Measurements from ENCODE around the gene RNU6-9. TPM values are rescaled to one million over a fixed set of nuclear protein-coding genes. Genes with fewer than 3 reads are reported as not detected.

Gene RNU6-9
- total and polyA plus RNA-seq, 8 donors = not detected

DNA sequence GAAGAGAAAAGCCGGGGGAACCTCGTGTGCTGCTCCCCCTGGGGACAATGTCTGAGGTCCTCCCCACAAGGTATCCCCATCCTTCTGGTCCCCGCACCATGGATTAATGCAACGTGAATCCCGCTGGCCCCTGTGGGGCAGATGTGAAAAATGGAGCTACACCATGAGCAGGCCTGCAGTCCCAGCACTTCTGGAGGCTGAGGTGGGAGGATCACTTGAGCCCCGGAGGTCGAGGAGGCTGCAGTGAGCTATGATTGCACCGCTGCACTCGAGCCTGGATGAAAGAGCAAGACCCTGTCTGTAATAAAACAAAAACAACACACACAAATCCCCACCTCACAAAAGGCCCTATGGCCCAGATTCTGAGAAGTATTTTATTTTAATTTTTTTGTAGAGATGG is 35.0 kb upstream of the RNU6-9 start:
- ATAC-seq = no peak
- Histone ChIP-seq H3K9me3 (no peaks in the 10 kb centered on the region), H3K4me3 (no peak overlapping the region), H3K27me3 (peaks cover 1 to 45% of the 10 kb centered on the region in 2 donors), H3K27ac (no peak overlapping the region), H3K36me3 (no peaks in the 10 kb centered on the region), H3K4me1 (peaks cover 0 to 40% of the 10 kb centered on the region in 2 donors)
- no peak for DNase-seq
- TF ChIP-seq, protein P1, sequence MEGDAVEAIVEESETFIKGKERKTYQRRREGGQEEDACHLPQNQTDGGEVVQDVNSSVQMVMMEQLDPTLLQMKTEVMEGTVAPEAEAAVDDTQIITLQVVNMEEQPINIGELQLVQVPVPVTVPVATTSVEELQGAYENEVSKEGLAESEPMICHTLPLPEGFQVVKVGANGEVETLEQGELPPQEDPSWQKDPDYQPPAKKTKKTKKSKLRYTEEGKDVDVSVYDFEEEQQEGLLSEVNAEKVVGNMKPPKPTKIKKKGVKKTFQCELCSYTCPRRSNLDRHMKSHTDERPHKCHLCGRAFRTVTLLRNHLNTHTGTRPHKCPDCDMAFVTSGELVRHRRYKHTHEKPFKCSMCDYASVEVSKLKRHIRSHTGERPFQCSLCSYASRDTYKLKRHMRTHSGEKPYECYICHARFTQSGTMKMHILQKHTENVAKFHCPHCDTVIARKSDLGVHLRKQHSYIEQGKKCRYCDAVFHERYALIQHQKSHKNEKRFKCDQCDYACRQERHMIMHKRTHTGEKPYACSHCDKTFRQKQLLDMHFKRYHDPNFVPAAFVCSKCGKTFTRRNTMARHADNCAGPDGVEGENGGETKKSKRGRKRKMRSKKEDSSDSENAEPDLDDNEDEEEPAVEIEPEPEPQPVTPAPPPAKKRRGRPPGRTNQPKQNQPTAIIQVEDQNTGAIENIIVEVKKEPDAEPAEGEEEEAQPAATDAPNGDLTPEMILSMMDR (IDR thresholded peaks at IDR 0.05) = no peak
- intact Hi-C loops (cut with DNase I) = loop anchor here in 1 of 2 donors (5.0 to 10.0 kb wide), 2 partner anchors 59 to 93 kb away; partner anchors contain the start of gene KISS1R

DNA sequence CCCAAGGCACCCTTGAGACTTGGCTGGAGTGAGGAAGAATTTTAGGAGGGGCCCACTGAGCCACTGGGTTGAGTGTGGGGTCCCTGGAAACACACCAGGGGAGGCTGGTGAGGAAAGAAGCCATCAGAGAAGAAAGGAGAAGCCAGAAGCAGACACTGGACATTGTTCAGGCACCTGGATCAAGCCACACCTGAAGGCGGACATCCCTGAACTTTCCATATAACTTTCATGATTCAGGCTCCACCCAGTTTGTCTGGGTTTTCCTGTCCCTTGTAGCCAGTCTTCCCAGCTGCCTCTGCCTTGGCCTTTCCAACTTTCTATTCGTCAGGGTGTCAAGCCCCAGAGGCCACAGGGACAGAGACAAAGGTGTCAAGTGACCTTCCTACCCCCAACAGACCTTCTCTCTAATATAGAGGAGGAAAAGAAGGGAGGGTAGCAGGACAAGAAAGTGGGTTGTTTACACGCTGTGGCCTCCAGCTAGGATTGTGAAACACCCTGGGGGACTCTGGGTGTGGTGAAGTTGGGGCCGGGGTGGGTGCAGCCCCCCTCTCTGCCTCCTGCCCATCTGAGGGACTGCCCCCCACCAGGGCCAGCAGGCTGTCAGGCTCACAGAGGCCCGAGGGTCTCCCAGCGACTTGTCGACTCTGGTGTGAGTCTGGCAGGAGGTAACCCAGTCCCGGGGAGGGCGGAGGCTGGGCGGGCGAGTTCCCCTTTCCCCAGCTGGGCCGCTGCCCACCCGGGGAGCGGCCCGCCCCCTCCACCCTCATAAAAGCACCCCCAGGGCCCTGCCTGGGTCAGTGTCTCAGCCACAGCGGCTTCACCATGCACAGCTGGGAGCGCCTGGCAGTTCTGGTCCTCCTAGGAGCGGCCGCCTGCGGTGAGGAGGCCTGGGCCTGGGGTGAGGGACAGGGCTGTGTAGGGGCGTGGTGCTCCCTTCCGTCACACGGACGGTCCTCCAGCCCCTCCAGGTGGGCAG is 34.1 kb upstream of the RNU6-9 start, which contains the start of gene CFD:
Gene CFD, plus strand, starts transcription at position 797 of the 976 bp plus-strand sequence. Its CDS starts 26 bp downstream, at position 823.
- intact Hi-C loops (cut with DNase I) = loop anchor here in 1 of 2 donors (5.0 to 10.0 kb wide), 2 partner anchors 58 to 94 kb away; partner anchors contain the start of gene KISS1R
- H3K27ac ChIP-seq = peak within 1 kb of the TSS; percentile 48 to 79
- peaks cover 0 to 40% of the 10 kb centered on the region in 2 donors for H3K27me3 ChIP-seq
- ATAC-seq (peak; percentile 16), DNase-seq (peak in 2 of 4 donors; percentile 70 to 89)
- peaks cover 0 to 47% of the 10 kb centered on the region in 2 donors for H3K4me1 ChIP-seq
- H3K36me3 ChIP-seq = no peaks in the 10 kb centered on the region
- peak within 1 kb of the TSS; percentile 34 to 41 for H3K4me3 ChIP-seq
- H3K9me3 ChIP-seq = no peaks in the 10 kb centered on the region
- TF ChIP-seq, protein P1 (IDR thresholded peaks at IDR 0.05) = no peak

DNA sequence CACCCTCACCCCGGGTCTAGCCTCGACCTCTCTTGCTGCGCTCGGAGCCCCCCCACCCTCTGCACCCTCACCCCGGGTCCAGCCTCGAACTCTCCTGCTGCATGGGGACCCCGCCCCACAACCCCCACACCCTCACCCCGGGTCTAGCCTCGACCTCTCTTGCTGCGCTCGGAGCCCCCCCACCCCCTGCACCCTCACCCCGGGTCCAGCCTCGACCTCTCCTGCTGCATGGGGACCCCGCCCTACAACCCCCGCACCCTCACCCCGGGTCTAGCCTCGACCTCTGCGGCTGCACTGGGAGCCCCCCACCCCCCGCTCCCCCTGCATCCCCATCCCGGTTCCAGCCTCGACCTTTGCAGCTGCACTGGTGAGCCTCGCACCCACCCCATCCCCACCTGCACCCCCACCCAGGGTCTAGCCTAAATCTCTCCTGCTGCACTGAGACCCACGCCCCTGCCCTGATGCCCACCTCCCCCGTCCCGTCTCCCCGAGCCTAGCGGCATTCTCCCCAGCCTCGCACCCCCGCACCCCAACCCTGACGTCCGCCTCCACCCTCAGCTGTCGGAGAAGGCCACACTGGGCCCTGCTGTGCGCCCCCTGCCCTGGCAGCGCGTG is 32.0 kb upstream of the RNU6-9 start:
- no peaks in the 10 kb centered on the region for H3K9me3 ChIP-seq
- ATAC-seq (no peak), DNase-seq (no peak)
- no peak overlapping the region for H3K4me3 ChIP-seq
- intact Hi-C loops (cut with DNase I) = no loop called here
- no peaks in the 10 kb centered on the region for H3K36me3 ChIP-seq
- H3K4me1 ChIP-seq = peaks cover 0 to 50% of the 10 kb centered on the region in 2 donors
- TF ChIP-seq, protein P1 (IDR thresholded peaks at IDR 0.05) = no peak
- H3K27me3 ChIP-seq = peaks cover 0 to 40% of the 10 kb centered on the region in 2 donors
- H3K27ac ChIP-seq = no peak overlapping the region

DNA sequence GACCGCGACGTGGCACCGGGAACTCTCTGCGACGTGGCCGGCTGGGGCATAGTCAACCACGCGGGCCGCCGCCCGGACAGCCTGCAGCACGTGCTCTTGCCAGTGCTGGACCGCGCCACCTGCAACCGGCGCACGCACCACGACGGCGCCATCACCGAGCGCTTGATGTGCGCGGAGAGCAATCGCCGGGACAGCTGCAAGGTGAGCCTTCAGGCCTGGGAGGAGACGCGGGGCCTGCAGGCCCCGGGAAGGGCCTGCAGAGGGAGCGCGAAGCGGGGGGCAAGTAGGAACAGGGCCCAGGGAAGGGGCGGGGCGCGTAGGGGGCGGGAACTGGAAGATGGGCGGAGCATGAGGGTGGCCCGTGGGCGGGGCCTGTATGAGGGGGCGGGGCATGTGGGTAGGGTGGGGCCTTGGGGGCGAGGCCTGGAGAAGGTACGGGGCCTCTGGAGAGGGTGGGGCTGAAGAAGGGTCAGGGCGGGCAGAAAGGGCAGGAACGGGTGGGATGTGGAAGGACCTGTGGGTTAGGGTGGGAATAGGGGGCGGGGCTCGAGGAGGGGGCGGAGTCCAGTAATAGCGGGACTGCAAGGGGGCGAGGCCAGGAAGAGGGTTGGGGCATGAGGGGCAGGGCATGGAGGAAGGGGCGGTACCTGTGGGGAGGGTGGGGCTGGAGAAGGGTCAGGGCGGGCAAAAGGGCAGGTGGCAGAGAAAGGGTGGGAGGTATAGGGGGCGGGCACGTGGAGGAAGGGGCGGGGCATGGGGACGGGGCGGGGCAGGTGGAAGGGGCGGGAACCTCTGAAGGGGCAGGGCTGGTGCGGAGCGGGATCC is 31.3 kb upstream of the RNU6-9 start:
- ATAC-seq = peak; percentile 53
- Histone ChIP-seq H3K4me3 (peak overlapping the region in 1 of 2 donors; percentile 30), H3K36me3 (no peaks in the 10 kb centered on the region), H3K27me3 (peaks cover 0 to 40% of the 10 kb centered on the region in 2 donors), H3K4me1 (peaks cover 0 to 50% of the 10 kb centered on the region in 2 donors), H3K27ac (no peak overlapping the region), H3K9me3 (no peaks in the 10 kb centered on the region)
- peak in 1 of 4 donors; percentile 88 for DNase-seq
- TF ChIP-seq, protein P1 (IDR thresholded peaks at IDR 0.05) = no peak
- intact Hi-C loops (cut with DNase I) = no loop called here
